HEK293T (cell line): ENCODE results near the gene SSU72.
"Not testable (repeated sequence)": the region's sequence is repeated elsewhere in the genome, so short reads cannot be mapped to it uniquely, and the experiment has no call there.

Experiments used
- FOXK2 ChIP-seq: fragments of 450-650 bp; IDR thresholded peaks from 2 replicates; pipeline ENCODE4 v1.6.1; 2016; ENCODE audit warnings: mild to moderate bottlenecking
- PKNOX1 ChIP-seq: fragments of 450-650 bp; IDR thresholded peaks from 2 replicates; pipeline ENCODE4 v1.6.1; 2016

DNA sequence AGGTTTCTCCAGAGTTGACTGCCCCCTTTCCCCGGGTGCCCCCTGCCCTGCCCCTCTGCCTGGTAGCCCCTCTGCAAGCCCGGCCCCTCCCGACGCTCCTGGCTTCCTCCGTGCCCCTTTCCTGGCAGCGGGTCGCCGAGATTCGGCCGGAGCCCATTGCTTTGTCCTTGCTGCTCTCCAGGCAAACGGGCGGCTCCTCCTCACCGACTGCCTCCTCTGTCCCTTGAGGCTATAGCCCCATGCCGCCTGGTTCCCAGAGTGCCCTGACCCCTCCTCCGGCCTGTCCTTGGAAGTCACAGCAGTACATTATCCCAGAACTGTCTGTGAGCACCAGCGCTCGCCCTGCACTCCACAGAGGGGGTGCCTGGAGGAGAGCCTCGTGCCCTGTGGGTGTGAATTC lies 61.0 kb downstream of the SSU72 start:
- not testable (repeated sequence) for TF ChIP-seq PKNOX1, FOXK2
